Endothelial cell of umbilical vein (primary cell): ENCODE results near the gene MAN1A2. TPM values are rescaled to one million over a fixed set of nuclear protein-coding genes. Genes with fewer than 3 reads are reported as not detected.

Experiments
- BruUV-seq: library from RNA; stranded (reverse); fragments of 400-500 nt; replicated peaks from 2 replicates; lab custom pipeline; 2021; lab: Mats Ljungman, UMichigan
- CTCF ChIA-PET: fragments of 300-600, 350-600 bp; sonication (Branson Sonifier 250); formaldehyde crosslinking; loops from one replicate; lab custom pipeline; 2021; ENCODE audit warnings: antibody characterized with exemption, inconsistent platforms; lab: Charles Lee
- POLR2A ChIA-PET: fragments of 300-600, 350-600 bp; sonication (Branson Sonifier 250); formaldehyde crosslinking; loops from one replicate; lab custom pipeline; 2021; ENCODE audit warnings: antibody characterized with exemption, inconsistent platforms; lab: Charles Lee
- DNase-seq: peaks from one replicate; pipeline ENCODE4 v3.0.0-alpha.2; 2011; ENCODE audit warnings: low read depth, low spot score
- FAIRE-seq: peaks from 2 replicates; lab custom pipeline; 2011; peaks lifted over from hg19 to GRCh38; lab: Jason Lieb, UNC
- H2AFZ ChIP-seq: 2 replicates; pipeline ENCODE4 v1.6.0; 2012; ENCODE audit warnings: low read depth, low read length, control low read depth, inconsistent platforms
- H3K27ac ChIP-seq: 2 replicates; pipeline ENCODE4 v1.5.1; 2011; ENCODE audit warnings: low read depth, mild to moderate bottlenecking, control low read depth, low read length, moderate library complexity; ENCODE audit not compliant: insufficient read depth
- H3K27me3 ChIP-seq, 2 experiments: 2 replicates each; pipeline versions ENCODE4 v1.6.0 to v1.6.1; 2011; ENCODE audit warnings: low read length in 2 of 2, mixed read lengths in 1 of 2; ENCODE audit not compliant: control insufficient read depth in 2 of 2, insufficient read depth in 2 of 2
- H3K36me3 ChIP-seq, 2 experiments: 2 replicates in 1 of 2; 3 replicates in 1 of 2; pipeline ENCODE4 v1.5.1; 2011; ENCODE audit warnings: low read length in 2 of 2, mild to moderate bottlenecking in 1 of 2, moderate library complexity in 1 of 2; ENCODE audit not compliant: control insufficient read depth in 2 of 2, insufficient read depth in 2 of 2; ENCODE audit errors: extremely low read depth in 1 of 2
- H3K4me1 ChIP-seq: 3 replicates; pipeline ENCODE4 v1.5.1; 2011; ENCODE audit warnings: mild to moderate bottlenecking, low read length; ENCODE audit not compliant: control insufficient read depth, insufficient read depth; ENCODE audit errors: extremely low read depth
- H3K4me2 ChIP-seq: 2 replicates; pipeline ENCODE4 v1.6.1; 2011; ENCODE audit warnings: low read length, control low read depth, mixed read lengths; ENCODE audit not compliant: insufficient read depth
- H3K4me3 ChIP-seq, 3 experiments: fragments of 200-600 bp in 1 of 3; sonication (generic), shearing (Covaris generic) in 1 of 3; replicated peaks in 1 of 3; 2 replicates each; pipeline ENCODE4 v1.5.1; 2011 to 2016; ENCODE audit warnings: control low read depth in 3 of 3, low read length in 3 of 3, mild to moderate bottlenecking in 2 of 3, inconsistent platforms in 1 of 3, low read depth in 1 of 3, moderate library complexity in 1 of 3; ENCODE audit not compliant: insufficient read depth in 1 of 3
- H3K79me2 ChIP-seq: 2 replicates; pipeline ENCODE4 v1.6.0; 2012; ENCODE audit warnings: low read length, inconsistent platforms; ENCODE audit not compliant: control insufficient read depth, insufficient read depth
- H3K9ac ChIP-seq: replicated peaks from 2 replicates; pipeline ENCODE3; 2011; ENCODE audit warnings: low read length, control low read depth; ENCODE audit not compliant: insufficient read depth; ENCODE audit errors: extremely low read depth
- H3K9me1 ChIP-seq: replicated peaks from 3 replicates; pipeline ENCODE4 v1.6.0; 2011; ENCODE audit warnings: mild to moderate bottlenecking, low read length; ENCODE audit not compliant: control insufficient read depth, insufficient read depth; ENCODE audit errors: extremely low read depth
- H3K9me3 ChIP-seq: replicated peaks from 2 replicates; pipeline ENCODE4 v1.5.1; 2012; ENCODE audit warnings: low read length, inconsistent platforms; ENCODE audit not compliant: control insufficient read depth, insufficient read depth
- H4K20me1 ChIP-seq: replicated peaks from 2 replicates; pipeline ENCODE3; 2011; ENCODE audit warnings: mild to moderate bottlenecking, low read length; ENCODE audit not compliant: control insufficient read depth, insufficient read depth; ENCODE audit errors: extremely low read depth
- CTCF ChIP-seq, 2 donors: IDR thresholded peaks; 1 replicate in 1 of 2; 2 replicates in 1 of 2; pipeline ENCODE4 v1.5.1; 2011; ENCODE audit warnings: low read length in 2 of 2, mild to moderate bottlenecking in 2 of 2, moderate library complexity in 2 of 2, control low read depth in 1 of 2, inconsistent platforms in 1 of 2, low read depth in 1 of 2; ENCODE audit not compliant: insufficient read depth in 1 of 2; ENCODE audit errors: extremely low read depth in 1 of 2
- EZH2 ChIP-seq: IDR thresholded peaks from 2 replicates; pipeline ENCODE4 v1.6.1; 2012; ENCODE audit warnings: borderline replicate concordance, low read depth, mild to moderate bottlenecking, moderate library complexity, low read length, inconsistent platforms; ENCODE audit not compliant: severe bottlenecking
- FOS ChIP-seq: IDR thresholded peaks from 2 replicates; pipeline ENCODE4 v1.6.1; 2011; ENCODE audit warnings: mild to moderate bottlenecking, low read length, moderate library complexity, borderline replicate concordance; ENCODE audit not compliant: insufficient read depth
- GATA2 ChIP-seq: IDR thresholded peaks from 2 replicates; pipeline ENCODE4 v1.7.0; 2011; ENCODE audit warnings: low read depth, mild to moderate bottlenecking, moderate library complexity, mixed read lengths, low read length; ENCODE audit not compliant: insufficient read length, insufficient read depth
- JUN ChIP-seq: IDR thresholded peaks from 2 replicates; pipeline ENCODE4 v1.6.1; 2011; ENCODE audit warnings: borderline replicate concordance, low read depth; ENCODE audit not compliant: insufficient read length, insufficient read depth
- MYC ChIP-seq: IDR thresholded peaks from one replicate; pipeline ENCODE4 v1.6.1; 2011; ENCODE audit warnings: mild to moderate bottlenecking, low read depth, low read length
- POLR2A ChIP-seq: IDR thresholded peaks from 2 replicates; pipeline ENCODE4 v1.6.1; 2012; ENCODE audit warnings: low read depth, mild to moderate bottlenecking, control low read depth, low read length
- POLR2AphosphoS5 ChIP-seq: IDR thresholded peaks from 2 replicates; pipeline ENCODE4 v1.6.1; 2012; ENCODE audit warnings: low read depth, mild to moderate bottlenecking, control low read depth, low read length, moderate library complexity; ENCODE audit not compliant: insufficient read depth
- dilution Hi-C: fragments of 300-500 bp; cut with MboI; formaldehyde crosslinking; loops from one replicate; pipeline ENCODE4 v1.15.0; 2019; ENCODE audit warnings: low sequenced_read_pairs; ENCODE audit not compliant: extremely low pct_ligation_motif_present
- intact Hi-C: fragments of 100-400 bp; cut with micrococcal nuclease; formaldehyde crosslinking; loops from one replicate; pipeline ENCODE4 v1.10.0; 2022
- polyA plus RNA-seq, 4 experiments: library from polyadenylated mRNA; depleted of rRNA in 3 of 4; stranded (reverse) in 3 of 4; unstranded in 1 of 4; fragments of >200 nt; gene quantifications; 2 replicates each; pipeline versions ENCODE4 v1.2.1 to v1.2.3, GENCODE V29; 2011 to 2012; ENCODE audit warnings: missing spikeins in 1 of 4
- total RNA-seq: library from RNA; stranded (reverse); gene quantifications from 2 replicates; pipeline ENCODE4 v1.2.3, GENCODE V29; 2021
- TF ChIP-seq, protein P1 (sequence below): IDR thresholded peaks from 2 replicates; pipeline ENCODE4 v1.6.1; 2011; ENCODE audit not compliant: insufficient read depth, insufficient read length

Gene MAN1A2
- total and polyA plus RNA-seq, 2 donors (not counting 3 experiments of a cell fraction or from before 2014, with no cell fraction given) = 13.5 to 36.2 TPM

GRCh38 chr1:117561071-117561470 lies 193.8 kb downstream of the MAN1A2 start:
- no peak overlapping the region for H3K27ac ChIP-seq
- no peaks in the 10 kb centered on the region for H3K79me2 ChIP-seq
- DNase-seq = no peak
- no peak overlapping the region for H2AFZ ChIP-seq
- H3K9me3 ChIP-seq = no peaks in the 10 kb centered on the region
- TF ChIP-seq POLR2A (no peak), MYC (no peak), FOS (no peak), POLR2AphosphoS5 (no peak), CTCF (IDR thresholded peaks at IDR 0.05; ENCODE audit: extremely low read depth in 1 of 2, insufficient read depth in 1 of 2, low read depth in 1 of 2, low read length in 2 of 2) (no peak), EZH2 (no peak), GATA2 (no peak), JUN (no peak)
- TF ChIP-seq, protein P1, sequence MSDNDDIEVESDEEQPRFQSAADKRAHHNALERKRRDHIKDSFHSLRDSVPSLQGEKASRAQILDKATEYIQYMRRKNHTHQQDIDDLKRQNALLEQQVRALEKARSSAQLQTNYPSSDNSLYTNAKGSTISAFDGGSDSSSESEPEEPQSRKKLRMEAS = no peak
- H3K9ac ChIP-seq = no peak overlapping the region
- FAIRE-seq = no peak
- dilution Hi-C loops = no loop called here
- intact Hi-C loops = no loop called here
- no peaks in the 10 kb centered on the region for H3K9me1 ChIP-seq
- no TSS peak for BruUV-seq
- no peaks in the 10 kb centered on the region for H3K4me1 ChIP-seq
- POLR2A ChIA-PET = no interaction called here
- no peak overlapping the region for H3K4me3 ChIP-seq
- no peak overlapping the region for H3K4me2 ChIP-seq
- CTCF ChIA-PET = no interaction called here
- no peaks in the 10 kb centered on the region for H3K36me3 ChIP-seq
- no peaks in the 10 kb centered on the region for H4K20me1 ChIP-seq
- peaks cover 0 to 1% of the 10 kb centered on the region in 2 experiments for H3K27me3 ChIP-seq
